ENCODE data around the gene BCL2L11.

GRCh38 chr2:111140815-111141214 is 20.1 kb downstream of the BCL2L11 start:
- no peak for TF ChIP-seq CTCF (conservative IDR thresholded peaks at IDR 0.05; ENCODE audit: low read depth, low read length)
- no peak for TF ChIP-seq EZH2 (IDR thresholded peaks at IDR 0.05; ENCODE audit: borderline replicate concordance, low read depth, low read length, poor library complexity, severe bottlenecking)
